BJ (cell line): ENCODE measurements around the gene PC. TPM values are rescaled to one million over a fixed set of nuclear protein-coding genes. Genes with fewer than 3 reads are reported as not detected.

Experiments used
- CTCF ChIA-PET: fragments of 350-600 bp; formaldehyde crosslinking; extraction: SDS; loops from one replicate; lab custom pipeline; 2021; ENCODE audit warnings: antibody characterized with exemption, inconsistent platforms; lab: Yijun Ruan, JAX
- POLR2A ChIA-PET: fragments of 300-600 bp; sonication (Branson Sonifier 250); formaldehyde crosslinking; extraction: SDS; loops from one replicate; lab custom pipeline; 2021; ENCODE audit warnings: antibody characterized with exemption; lab: Charles Lee
- DNase-seq: peaks from one replicate; pipeline ENCODE4 v3.0.0-alpha.2; 2011; ENCODE audit warnings: low read depth
- H3K27me3 ChIP-seq: 2 replicates; pipeline ENCODE4 v1.6.0; 2011; ENCODE audit warnings: low read length; ENCODE audit not compliant: control insufficient read depth, insufficient read depth
- H3K36me3 ChIP-seq: 2 replicates; pipeline ENCODE4 v1.5.1; 2011; ENCODE audit warnings: low read length; ENCODE audit not compliant: control insufficient read depth, insufficient read depth
- H3K4me3 ChIP-seq: 2 replicates; pipeline ENCODE4 v1.5.1; 2011; ENCODE audit warnings: low read depth, mild to moderate bottlenecking, control low read depth, low read length
- CTCF ChIP-seq: IDR thresholded peaks from 2 replicates; pipeline ENCODE4 v1.5.1; 2011; ENCODE audit warnings: low read depth, mild to moderate bottlenecking, control low read depth, inconsistent platforms, low read length, moderate library complexity; ENCODE audit not compliant: insufficient read depth
- polyA plus RNA-seq: library from polyadenylated mRNA; depleted of rRNA; stranded (reverse); fragments of >200 nt; gene quantifications from 2 replicates; pipeline ENCODE4 v1.2.3, GENCODE V29; 2011

PC gene
- polyA plus RNA-seq, 1 experiment: 14.3 TPM

GRCh38 chr11:66880496-66881450, 77.4 kb downstream of the PC start:
- TF ChIP-seq CTCF: no peak
- no peak for DNase-seq
- CTCF ChIA-PET: interaction anchor here (0.7 to 1.4 kb wide), 2 partner anchors 11 to 14 kb away, joined by 4 to 6 read pairs; no protein-coding TSS in a partner anchor
- no peaks in the 10 kb centered on the region for H3K36me3 ChIP-seq
- POLR2A ChIA-PET: no interaction called here
- no peak overlapping the region for H3K4me3 ChIP-seq
- no peaks in the 10 kb centered on the region for H3K27me3 ChIP-seq

GRCh38 chr11:66879999-66880398, 78.2 kb downstream of the PC start:
- ChIA-PET CTCF (interaction anchor here (1.4 kb wide), 1 partner anchor 10 kb away, joined by 4 read pairs; no protein-coding TSS in a partner anchor), POLR2A (no interaction called here)
- no peak for TF ChIP-seq CTCF
- no peak overlapping the region for H3K4me3 ChIP-seq
- H3K27me3 ChIP-seq: no peaks in the 10 kb centered on the region
- no peaks in the 10 kb centered on the region for H3K36me3 ChIP-seq
- DNase-seq: no peak

- ChIA-PET POLR2A (no interaction called here), CTCF (no interaction called here)
- H3K27me3 ChIP-seq: no peaks in the 10 kb centered on the region
- no peak for DNase-seq
- H3K36me3 ChIP-seq: no peaks in the 10 kb centered on the region
- H3K4me3 ChIP-seq: no peak overlapping the region
- no peak for TF ChIP-seq CTCF
Observed at GRCh38 chr11:66879583-66879982, 78.6 kb downstream of the PC start.

GRCh38 chr11:66879000-66879399, 79.2 kb downstream of the PC start:
- H3K4me3 ChIP-seq: no peak overlapping the region
- TF ChIP-seq CTCF: no peak
- POLR2A ChIA-PET: no interaction called here
- CTCF ChIA-PET: interaction anchor here (1.0 to 1.8 kb wide), 2 partner anchors 14 to 97 kb away, joined by 4 to 7 read pairs; no protein-coding TSS in a partner anchor
- no peaks in the 10 kb centered on the region for H3K27me3 ChIP-seq
- no peak for DNase-seq
- no peaks in the 10 kb centered on the region for H3K36me3 ChIP-seq

- no peak for TF ChIP-seq CTCF
- ChIA-PET POLR2A (no interaction called here), CTCF (interaction anchor here (1.0 to 1.8 kb wide), 2 partner anchors 14 to 97 kb away, joined by 4 to 7 read pairs; no protein-coding TSS in a partner anchor)
- no peaks in the 10 kb centered on the region for H3K27me3 ChIP-seq
- no peak for DNase-seq
- H3K36me3 ChIP-seq: no peaks in the 10 kb centered on the region
- H3K4me3 ChIP-seq: no peak overlapping the region
Observed at GRCh38 chr11:66878474-66878873, 79.7 kb downstream of the PC start.
